ENCODE data around the gene TOM1L1. TPM values are rescaled to one million over a fixed set of nuclear protein-coding genes. Genes with fewer than 3 reads are reported as not detected.
"Not testable (repeated sequence)": the region's sequence is repeated elsewhere in the genome, so short reads cannot be mapped to it uniquely, and the experiment has no call there.

TOM1L1 gene
- total RNA-seq, 1 donor from 2014 or later: 27.8 TPM

GRCh38 chr17:54864070-54864469, 36.6 kb upstream of the TOM1L1 start:
- Mint-ChIP-seq H3K4me1 (peaks cover 6% of the 10 kb centered on the region), H3K9me3 (peaks cover 4% of the 10 kb centered on the region), H3K27me3 (ENCODE audit: low read depth) (no peaks in the 10 kb centered on the region), H3K4me3 (no peak overlapping the region), H3K36me3 (ENCODE audit: low read depth) (no peaks in the 10 kb centered on the region), H3K27ac (ENCODE audit: unreplicated experiment) (no peak overlapping the region)
- no peak for TF ChIP-seq CTCF (conservative IDR thresholded peaks at IDR 0.05)
- no peak for DNase-seq (ENCODE audit: low read depth, low spot score)

GRCh38 chr17:54864636-54865356, 35.9 kb upstream of the TOM1L1 start:
- no peaks in the 10 kb centered on the region for H3K4me1 Mint-ChIP-seq
- H3K36me3 Mint-ChIP-seq (ENCODE audit: low read depth): no peaks in the 10 kb centered on the region
- TF ChIP-seq CTCF (conservative IDR thresholded peaks at IDR 0.05): no peak
- no peak overlapping the region for H3K27ac Mint-ChIP-seq (ENCODE audit: unreplicated experiment)
- H3K4me3 Mint-ChIP-seq: no peak overlapping the region
- peaks cover 2% of the 10 kb centered on the region for H3K9me3 Mint-ChIP-seq
- DNase-seq (ENCODE audit: low read depth, low spot score): no peak
- H3K27me3 Mint-ChIP-seq (ENCODE audit: low read depth): no peaks in the 10 kb centered on the region

GRCh38 chr17:54867634-54868033, 33.0 kb upstream of the TOM1L1 start:
- H3K4me3 Mint-ChIP-seq: no peak overlapping the region

GRCh38 chr17:54870671-54871175, 29.9 kb upstream of the TOM1L1 start:
- H3K36me3 Mint-ChIP-seq (ENCODE audit: low read depth): no peaks in the 10 kb centered on the region
- no peaks in the 10 kb centered on the region for H3K4me1 Mint-ChIP-seq
- TF ChIP-seq CTCF (conservative IDR thresholded peaks at IDR 0.05): no peak
- no peak overlapping the region for H3K4me3 Mint-ChIP-seq
- H3K27ac Mint-ChIP-seq (ENCODE audit: unreplicated experiment): no peak overlapping the region
- H3K9me3 Mint-ChIP-seq: peaks cover 2% of the 10 kb centered on the region
- DNase-seq (ENCODE audit: low read depth, low spot score): no peak
- no peaks in the 10 kb centered on the region for H3K27me3 Mint-ChIP-seq (ENCODE audit: low read depth)

More at GRCh38 chr17:54867634-54868033, 33.0 kb upstream of the TOM1L1 start:
- no peak for TF ChIP-seq CTCF (conservative IDR thresholded peaks at IDR 0.05)
- Mint-ChIP-seq H3K36me3 (ENCODE audit: low read depth) (no peaks in the 10 kb centered on the region), H3K27ac (ENCODE audit: unreplicated experiment) (no peak overlapping the region), H3K27me3 (ENCODE audit: low read depth) (no peaks in the 10 kb centered on the region), H3K9me3 (peaks cover 2% of the 10 kb centered on the region), H3K4me1 (no peaks in the 10 kb centered on the region)
- DNase-seq (ENCODE audit: low read depth, low spot score): no peak

- H3K27me3 Mint-ChIP-seq (ENCODE audit: low read depth); H3K36me3 Mint-ChIP-seq (ENCODE audit: low read depth); DNase-seq (ENCODE audit: low read depth, low spot score); H3K4me3 Mint-ChIP-seq; H3K9me3 Mint-ChIP-seq; H3K27ac Mint-ChIP-seq (ENCODE audit: unreplicated experiment); H3K4me1 Mint-ChIP-seq: not testable (repeated sequence)
These were observed 24.7 kb upstream of the TOM1L1 start for GRCh38 chr17:54875906-54876305.

GRCh38 chr17:54876656-54877195, 23.9 kb upstream of the TOM1L1 start:
- Mint-ChIP-seq H3K27ac (ENCODE audit: unreplicated experiment) (no peak overlapping the region), H3K27me3 (ENCODE audit: low read depth) (no peaks in the 10 kb centered on the region), H3K4me1 (peaks cover 4% of the 10 kb centered on the region), H3K36me3 (ENCODE audit: low read depth) (no peaks in the 10 kb centered on the region), H3K4me3 (no peak overlapping the region), H3K9me3 (peaks cover 8% of the 10 kb centered on the region)
- DNase-seq (ENCODE audit: low read depth, low spot score): no peak
- TF ChIP-seq CTCF (conservative IDR thresholded peaks at IDR 0.05): no peak
